Nephron progenitor cell (in vitro differentiated cells): ENCODE results near the gene ANKRD31.
"Not testable (repeated sequence)": the region's sequence is repeated elsewhere in the genome, so short reads cannot be mapped to it uniquely, and the experiment has no call there.

ENCODE experiments used
- DNase-seq: peaks from one replicate; pipeline ENCODE4 v3.0.0; 2021
- H3K27ac Mint-ChIP-seq: 2 replicates; pipeline ENCODE4 v1.8.0; 2021; ENCODE audit warnings: mild to moderate bottlenecking, moderate library complexity, mixed read lengths
- H3K27me3 Mint-ChIP-seq: 2 replicates; pipeline ENCODE4 v1.8.0; 2021; ENCODE audit warnings: mild to moderate bottlenecking, low read depth, mixed read lengths; ENCODE audit not compliant: poor library complexity
- H3K36me3 Mint-ChIP-seq: 2 replicates; pipeline ENCODE4 v1.8.0; 2021; ENCODE audit warnings: low read depth, mixed read lengths
- H3K4me1 Mint-ChIP-seq: 2 replicates; pipeline ENCODE4 v1.8.0; 2021; ENCODE audit warnings: mixed read lengths
- H3K4me3 Mint-ChIP-seq: 2 replicates; pipeline ENCODE4 v1.8.0; 2021; ENCODE audit warnings: mild to moderate bottlenecking, moderate library complexity, mixed read lengths
- H3K9me3 Mint-ChIP-seq: 2 replicates; pipeline ENCODE4 v1.8.0; 2021; ENCODE audit warnings: mild to moderate bottlenecking, moderate library complexity, mixed read lengths
- TF ChIP-seq, protein P1 (sequence below): fragments of 200-600 bp; sonication (generic); IDR thresholded peaks from 2 replicates; pipeline ENCODE4 v1.5.0; 2021; ENCODE audit warnings: antibody characterized with exemption

The ANKRD31 gene

DNA sequence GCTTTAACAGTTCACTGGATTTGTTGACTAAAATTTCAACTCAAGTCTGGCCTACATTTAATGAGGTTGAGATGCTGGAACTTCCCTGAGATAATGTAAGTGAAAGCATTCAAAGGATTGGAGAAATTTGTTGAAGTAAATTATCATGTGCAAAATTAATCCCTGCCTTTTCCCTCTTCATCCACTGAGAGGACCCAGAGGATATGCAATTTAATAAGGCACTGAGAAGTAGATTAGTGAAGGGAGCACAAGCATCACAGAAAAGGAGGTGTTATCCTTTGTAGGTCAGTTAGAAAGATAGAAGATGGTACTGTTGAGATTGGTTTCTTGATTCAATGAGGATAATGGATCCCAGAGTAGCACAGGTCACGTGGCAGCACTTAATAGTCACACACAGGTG lies 42.6 kb upstream of the ANKRD31 start:
- TF ChIP-seq, protein P1, sequence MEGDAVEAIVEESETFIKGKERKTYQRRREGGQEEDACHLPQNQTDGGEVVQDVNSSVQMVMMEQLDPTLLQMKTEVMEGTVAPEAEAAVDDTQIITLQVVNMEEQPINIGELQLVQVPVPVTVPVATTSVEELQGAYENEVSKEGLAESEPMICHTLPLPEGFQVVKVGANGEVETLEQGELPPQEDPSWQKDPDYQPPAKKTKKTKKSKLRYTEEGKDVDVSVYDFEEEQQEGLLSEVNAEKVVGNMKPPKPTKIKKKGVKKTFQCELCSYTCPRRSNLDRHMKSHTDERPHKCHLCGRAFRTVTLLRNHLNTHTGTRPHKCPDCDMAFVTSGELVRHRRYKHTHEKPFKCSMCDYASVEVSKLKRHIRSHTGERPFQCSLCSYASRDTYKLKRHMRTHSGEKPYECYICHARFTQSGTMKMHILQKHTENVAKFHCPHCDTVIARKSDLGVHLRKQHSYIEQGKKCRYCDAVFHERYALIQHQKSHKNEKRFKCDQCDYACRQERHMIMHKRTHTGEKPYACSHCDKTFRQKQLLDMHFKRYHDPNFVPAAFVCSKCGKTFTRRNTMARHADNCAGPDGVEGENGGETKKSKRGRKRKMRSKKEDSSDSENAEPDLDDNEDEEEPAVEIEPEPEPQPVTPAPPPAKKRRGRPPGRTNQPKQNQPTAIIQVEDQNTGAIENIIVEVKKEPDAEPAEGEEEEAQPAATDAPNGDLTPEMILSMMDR, result no peak
- no peaks in the 10 kb centered on the region for H3K36me3 Mint-ChIP-seq
- peaks cover 5% of the 10 kb centered on the region for H3K4me1 Mint-ChIP-seq
- H3K9me3 Mint-ChIP-seq, result peaks cover 4% of the 10 kb centered on the region
- no peak overlapping the region for H3K27ac Mint-ChIP-seq
- DNase-seq, result no peak
- H3K4me3 Mint-ChIP-seq, result no peak overlapping the region
- peaks cover 35% of the 10 kb centered on the region for H3K27me3 Mint-ChIP-seq

DNA sequence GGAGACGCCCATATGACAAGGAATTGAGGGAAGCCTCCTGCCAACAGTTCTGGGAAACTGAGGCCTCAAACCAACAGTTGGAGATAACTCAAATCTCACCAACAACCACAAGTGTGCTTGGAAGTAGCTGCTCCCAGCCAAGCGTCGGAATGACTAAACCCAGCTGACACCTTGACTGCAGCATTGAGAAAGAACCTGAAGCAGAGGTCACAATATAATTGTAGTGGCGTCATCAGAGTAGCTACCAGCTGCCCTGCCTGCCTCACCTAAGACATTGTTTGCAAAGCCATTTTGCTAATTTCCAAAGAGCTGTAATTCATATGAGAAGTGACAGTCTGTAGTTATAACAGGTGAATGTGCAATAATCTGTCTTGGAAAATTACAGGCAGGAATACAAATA lies 40.8 kb upstream of the ANKRD31 start:
- Mint-ChIP-seq H3K27ac (no peak overlapping the region), H3K36me3 (peaks cover 7% of the 10 kb centered on the region), H3K9me3 (peaks cover 21% of the 10 kb centered on the region), H3K4me1 (peaks cover 5% of the 10 kb centered on the region), H3K4me3 (no peak overlapping the region), H3K27me3 (peaks cover 28% of the 10 kb centered on the region)
- TF ChIP-seq, protein P1, result no peak
- DNase-seq, result no peak

DNA sequence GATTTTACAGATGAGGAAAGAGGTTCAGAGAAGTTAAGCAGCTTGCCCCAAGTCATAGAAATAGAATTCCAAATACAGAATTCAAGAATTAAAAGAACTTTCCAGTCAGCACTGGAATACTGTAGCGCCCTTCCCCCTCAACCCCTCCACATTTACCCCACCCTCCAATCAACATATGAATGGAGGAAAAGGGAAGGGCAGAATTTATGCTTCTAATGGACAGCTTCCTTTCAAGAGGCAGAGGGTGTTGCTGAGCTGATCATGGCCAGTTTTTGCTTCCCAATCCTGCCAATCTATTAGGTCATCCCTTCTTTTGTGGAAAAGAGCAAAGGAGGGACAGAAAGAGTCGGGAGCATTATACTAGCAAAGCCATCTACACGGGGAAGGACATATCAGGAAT lies 39.1 kb upstream of the ANKRD31 start:
- TF ChIP-seq, protein P1, result no peak
- Mint-ChIP-seq H3K27ac (no peak overlapping the region), H3K4me3 (no peak overlapping the region), H3K36me3 (peaks cover 7% of the 10 kb centered on the region), H3K9me3 (peaks cover 29% of the 10 kb centered on the region), H3K4me1 (peaks cover 5% of the 10 kb centered on the region), H3K27me3 (peaks cover 28% of the 10 kb centered on the region)
- DNase-seq, result no peak

DNA sequence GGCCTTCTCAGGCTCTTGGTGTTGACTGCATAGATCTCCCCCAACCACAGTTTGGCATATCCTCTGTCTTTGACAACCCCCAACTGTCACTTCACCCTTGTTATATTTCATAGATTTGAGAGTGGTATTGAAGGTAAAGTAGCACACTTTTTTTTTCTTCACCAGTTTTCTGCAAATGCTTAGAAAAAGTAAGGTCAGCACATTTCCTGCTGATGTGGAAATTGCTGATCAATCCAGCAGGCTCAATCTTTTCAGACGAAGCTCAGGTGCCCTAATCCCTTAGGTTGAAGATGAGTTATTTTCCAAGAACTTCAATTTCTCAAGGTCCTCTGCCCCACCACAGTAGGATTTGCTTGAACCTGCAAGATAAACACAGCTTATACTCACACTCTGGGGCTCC lies 38.5 kb upstream of the ANKRD31 start:
- peaks cover 29% of the 10 kb centered on the region for H3K9me3 Mint-ChIP-seq
- TF ChIP-seq, protein P1, result no peak
- no peak overlapping the region for H3K27ac Mint-ChIP-seq
- H3K27me3 Mint-ChIP-seq, result peaks cover 28% of the 10 kb centered on the region
- H3K36me3 Mint-ChIP-seq, result peaks cover 7% of the 10 kb centered on the region
- DNase-seq, result no peak
- peaks cover 5% of the 10 kb centered on the region for H3K4me1 Mint-ChIP-seq
- H3K4me3 Mint-ChIP-seq, result no peak overlapping the region

DNA sequence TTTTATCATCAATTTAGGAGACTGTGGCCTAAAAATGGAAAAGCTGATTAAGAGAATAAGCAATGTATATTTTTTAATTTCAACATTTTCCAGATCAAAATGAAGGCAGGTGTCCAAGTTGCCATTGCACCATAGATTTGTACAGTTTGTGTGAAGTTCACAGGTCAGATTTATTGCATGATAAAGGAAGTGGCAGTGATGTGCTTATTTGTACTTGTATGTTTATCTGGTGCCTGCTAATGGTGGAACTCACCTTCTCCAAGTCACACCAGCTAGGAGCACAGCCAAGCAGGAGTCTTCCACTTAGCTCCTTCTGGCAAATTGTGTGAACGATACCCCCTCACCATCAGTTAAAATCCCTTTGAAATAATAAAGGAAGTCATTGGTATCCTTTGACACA lies 37.8 kb upstream of the ANKRD31 start:
- peaks cover 24% of the 10 kb centered on the region for H3K27me3 Mint-ChIP-seq
- no peak for DNase-seq
- TF ChIP-seq, protein P1, result no peak
- H3K36me3 Mint-ChIP-seq, result peaks cover 7% of the 10 kb centered on the region
- peaks cover 5% of the 10 kb centered on the region for H3K4me1 Mint-ChIP-seq
- H3K9me3 Mint-ChIP-seq, result peaks cover 35% of the 10 kb centered on the region
- H3K4me3 Mint-ChIP-seq, result no peak overlapping the region
- no peak overlapping the region for H3K27ac Mint-ChIP-seq

DNA sequence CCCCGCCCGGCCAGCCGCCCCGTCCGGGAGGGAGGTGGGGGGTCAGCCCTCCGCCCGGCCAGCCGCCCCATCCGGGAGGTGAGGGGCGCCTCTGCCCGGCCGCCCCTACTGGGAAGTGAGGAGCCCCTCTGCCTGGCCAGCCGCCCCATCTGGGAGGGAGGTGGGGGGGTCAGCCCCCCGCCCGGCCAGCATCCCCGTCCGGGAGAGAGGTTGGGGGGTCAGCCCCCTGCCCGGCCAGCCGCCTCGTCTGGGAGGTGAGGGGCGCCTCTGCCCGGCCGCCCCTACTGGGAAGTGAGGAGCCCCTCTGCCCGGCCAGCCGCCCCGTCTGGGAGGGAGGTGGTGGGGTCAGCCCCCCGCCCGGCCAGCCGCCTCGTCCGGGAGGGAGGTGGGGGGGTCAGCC lies 33.9 kb upstream of the ANKRD31 start:
- not testable (repeated sequence) for H3K4me1 Mint-ChIP-seq

More for the DNA sequence above, 33.9 kb upstream of the ANKRD31 start:
- Mint-ChIP-seq H3K9me3 (peaks cover 53% of the 10 kb centered on the region), H3K36me3 (peaks cover 13% of the 10 kb centered on the region), H3K27me3 (peaks cover 28% of the 10 kb centered on the region)
- not testable (repeated sequence) for H3K27ac Mint-ChIP-seq, DNase-seq, H3K4me3 Mint-ChIP-seq
